Gastroesophageal sphincter (tissue), 3 donors: ENCODE measurements around the gene SNRNP70.
A peak's percentile ranks its signal among the peaks of the same experiment; 100 is the strongest.

ENCODE experiments used
- EP300 ChIP-seq: sonication (generic); formaldehyde crosslinking; IDR thresholded peaks from one replicate; pipeline ENCODE4 v1.6.1; 2017; ENCODE audit warnings: antibody characterized with exemption, mild to moderate bottlenecking
- POLR2A ChIP-seq, 2 donors: fragments of 450-650 bp; IDR thresholded peaks; one replicate each; pipeline ENCODE4 v1.6.1; 2017; ENCODE audit warnings: antibody characterized with exemption in 2 of 2, mild to moderate bottlenecking in 2 of 2, moderate library complexity in 1 of 2
- POLR2AphosphoS5 ChIP-seq: sonication (generic); formaldehyde crosslinking; IDR thresholded peaks from one replicate; pipeline ENCODE4 v1.6.1; 2017; ENCODE audit warnings: antibody characterized with exemption
- TF ChIP-seq, protein P1 (sequence below), 4 experiments: fragments of 200-600 bp in 2 of 4; fragments of 450-650 bp in 2 of 4; sonication (generic) in 1 of 4; IDR thresholded peaks; one replicate each; pipeline ENCODE4 v1.5.1; 2017 to 2019; ENCODE audit warnings: antibody characterized with exemption in 4 of 4, mild to moderate bottlenecking in 2 of 4, moderate library complexity in 2 of 4

DNA sequence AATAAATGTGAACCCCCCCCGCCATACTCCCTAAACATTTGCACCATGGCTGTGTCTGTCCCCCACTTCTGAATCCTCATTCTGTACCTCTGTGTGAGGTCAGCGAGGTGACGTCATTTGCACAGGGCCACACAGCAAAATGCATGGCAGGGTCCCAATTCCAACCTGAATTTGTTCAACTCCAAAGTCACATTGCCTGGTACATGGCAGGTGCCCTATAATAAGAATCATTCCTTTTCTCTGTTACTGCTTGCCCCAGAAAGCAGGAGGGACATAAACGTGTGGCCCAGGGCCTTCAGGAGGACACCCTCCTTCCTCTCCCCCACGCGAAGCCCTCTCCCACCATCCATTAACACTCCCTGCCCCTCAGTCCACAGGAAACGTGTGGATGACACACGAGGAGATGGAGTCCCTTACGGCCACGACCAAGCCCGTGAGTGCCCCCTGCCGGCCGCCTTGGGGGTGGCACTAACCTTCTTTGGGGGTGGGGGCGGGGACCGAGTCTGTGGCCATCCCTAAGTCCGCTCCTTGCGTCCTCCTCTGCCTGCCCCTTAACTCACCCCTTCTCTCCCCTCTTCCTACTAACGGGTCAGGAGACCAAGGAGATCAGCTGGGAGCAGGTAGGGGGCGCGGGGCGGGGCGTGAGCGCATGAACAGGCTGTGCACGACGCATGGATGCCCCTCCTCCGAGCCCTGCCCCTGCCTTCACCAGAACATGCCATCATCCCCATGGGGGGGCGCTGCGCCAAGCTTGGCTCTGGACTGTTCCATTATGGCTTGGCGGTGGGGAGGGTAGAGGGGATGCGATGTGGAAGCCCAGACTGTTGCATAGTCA lies 60.5 kb downstream of the SNRNP70 start:
- TF ChIP-seq, protein P1, sequence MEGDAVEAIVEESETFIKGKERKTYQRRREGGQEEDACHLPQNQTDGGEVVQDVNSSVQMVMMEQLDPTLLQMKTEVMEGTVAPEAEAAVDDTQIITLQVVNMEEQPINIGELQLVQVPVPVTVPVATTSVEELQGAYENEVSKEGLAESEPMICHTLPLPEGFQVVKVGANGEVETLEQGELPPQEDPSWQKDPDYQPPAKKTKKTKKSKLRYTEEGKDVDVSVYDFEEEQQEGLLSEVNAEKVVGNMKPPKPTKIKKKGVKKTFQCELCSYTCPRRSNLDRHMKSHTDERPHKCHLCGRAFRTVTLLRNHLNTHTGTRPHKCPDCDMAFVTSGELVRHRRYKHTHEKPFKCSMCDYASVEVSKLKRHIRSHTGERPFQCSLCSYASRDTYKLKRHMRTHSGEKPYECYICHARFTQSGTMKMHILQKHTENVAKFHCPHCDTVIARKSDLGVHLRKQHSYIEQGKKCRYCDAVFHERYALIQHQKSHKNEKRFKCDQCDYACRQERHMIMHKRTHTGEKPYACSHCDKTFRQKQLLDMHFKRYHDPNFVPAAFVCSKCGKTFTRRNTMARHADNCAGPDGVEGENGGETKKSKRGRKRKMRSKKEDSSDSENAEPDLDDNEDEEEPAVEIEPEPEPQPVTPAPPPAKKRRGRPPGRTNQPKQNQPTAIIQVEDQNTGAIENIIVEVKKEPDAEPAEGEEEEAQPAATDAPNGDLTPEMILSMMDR (IDR thresholded peaks at IDR 0.05) = peak in 3 of 4 experiments; percentile 74 to 97 (median 75)
- TF ChIP-seq POLR2A (IDR thresholded peaks at IDR 0.05) (no peak), POLR2AphosphoS5 (no peak), EP300 (no peak)
